SK-N-SH treated with all-trans-retinoic acid at 6 μM for 48 hours (cell line): ENCODE results near the gene VSIG1.

ENCODE experiments used
- ATAC-seq: fragments of 200-7000 bp; cut with Tn5 transposase; 3 replicates; pipeline ENCODE4 v1.9.1; 2020; ENCODE audit warnings: mild to moderate bottlenecking, moderate library complexity
- ARNTL ChIP-seq: fragments of 450-650 bp; formaldehyde crosslinking; IDR thresholded peaks from 2 replicates; pipeline ENCODE4 v1.5.0; 2020; ENCODE audit warnings: low read depth, mild to moderate bottlenecking, moderate library complexity, borderline replicate concordance
- BACH2 ChIP-seq: fragments of 250-450 bp; sonication (Bioruptor Pico); IDR thresholded peaks from 2 replicates; pipeline ENCODE4 v1.9.0; 2021; ENCODE audit warnings: mild to moderate bottlenecking, borderline replicate concordance
- ESRRG ChIP-seq: fragments of 250-450 bp; sonication (Bioruptor Pico); IDR thresholded peaks from 2 replicates; pipeline ENCODE4 v1.6.1; 2021; ENCODE audit warnings: mild to moderate bottlenecking
- GLIS3 ChIP-seq: fragments of 250-450 bp; sonication (Bioruptor Pico); IDR thresholded peaks from 2 replicates; pipeline ENCODE4 v1.5.0; 2020; ENCODE audit warnings: mild to moderate bottlenecking, moderate library complexity
- ISL1 ChIP-seq: fragments of 250-450 bp; sonication (Bioruptor Pico); IDR thresholded peaks from 2 replicates; pipeline ENCODE4 v2.1.2; 2022; ENCODE audit warnings: mild to moderate bottlenecking, moderate library complexity
- PATZ1 ChIP-seq: fragments of 250-450 bp; sonication (Bioruptor Pico); IDR thresholded peaks from 2 replicates; pipeline ENCODE4 v1.8.0; 2020; ENCODE audit warnings: mild to moderate bottlenecking, moderate library complexity, borderline replicate concordance
- PPARA ChIP-seq: fragments of 250-450 bp; sonication (Bioruptor Pico); IDR thresholded peaks from 2 replicates; pipeline ENCODE4 v1.5.0; 2020; ENCODE audit warnings: mild to moderate bottlenecking, borderline replicate concordance
- RARB ChIP-seq: fragments of 250-450 bp; sonication (Bioruptor Pico); IDR thresholded peaks from 2 replicates; pipeline ENCODE4 v1.8.0; 2021; ENCODE audit warnings: mild to moderate bottlenecking, moderate library complexity
- SNAI2 ChIP-seq: fragments of 250-450 bp; sonication (Bioruptor Pico); IDR thresholded peaks from 2 replicates; pipeline ENCODE4 v1.5.0; 2020; ENCODE audit warnings: mild to moderate bottlenecking, moderate library complexity
- TCF4 ChIP-seq: fragments of 250-450 bp; sonication (Bioruptor Pico); IDR thresholded peaks from 2 replicates; pipeline ENCODE4 v1.8.0; 2021; ENCODE audit warnings: mild to moderate bottlenecking, moderate library complexity, borderline replicate concordance
- TOX ChIP-seq: fragments of 250-450 bp; sonication (Bioruptor Pico); IDR thresholded peaks from 2 replicates; pipeline ENCODE4 v1.8.0; 2021; ENCODE audit warnings: mild to moderate bottlenecking, moderate library complexity, borderline replicate concordance
- TSHZ2 ChIP-seq: fragments of 250-450 bp; sonication (Bioruptor Pico); IDR thresholded peaks from 2 replicates; pipeline ENCODE4 v1.5.0; 2020; ENCODE audit warnings: mild to moderate bottlenecking, moderate library complexity
- ZC3H10 ChIP-seq: fragments of 250-450 bp; sonication (Bioruptor Pico); IDR thresholded peaks from 2 replicates; pipeline ENCODE4 v1.5.1; 2021; ENCODE audit warnings: mild to moderate bottlenecking, moderate library complexity
- ZFP3 ChIP-seq: fragments of 250-450 bp; sonication (Bioruptor Pico); IDR thresholded peaks from 2 replicates; pipeline ENCODE4 v1.5.0; 2020; ENCODE audit warnings: mild to moderate bottlenecking, moderate library complexity
- ZFP30 ChIP-seq: fragments of 450-650 bp; formaldehyde crosslinking; IDR thresholded peaks from 2 replicates; pipeline ENCODE4 v1.5.0; 2022; ENCODE audit warnings: mild to moderate bottlenecking, moderate library complexity
- ZNF565 ChIP-seq: fragments of 450-650 bp; formaldehyde crosslinking; conservative IDR thresholded peaks from 2 replicates; pipeline ENCODE4 v1.5.0; 2020; ENCODE audit warnings: low read depth, mild to moderate bottlenecking, moderate library complexity
- ZNF70 ChIP-seq: fragments of 450-650 bp; formaldehyde crosslinking; IDR thresholded peaks from 2 replicates; pipeline ENCODE4 v1.5.0; 2020; ENCODE audit warnings: mild to moderate bottlenecking, moderate library complexity
- ZNF8 ChIP-seq: fragments of 450-650 bp; formaldehyde crosslinking; IDR thresholded peaks from 2 replicates; pipeline ENCODE4 v1.5.0; 2020; ENCODE audit warnings: mild to moderate bottlenecking, moderate library complexity
- TF ChIP-seq, protein P1 (sequence below): fragments of 250-450 bp; sonication (Bioruptor Pico); IDR thresholded peaks from 2 replicates; pipeline ENCODE4 v1.8.0; 2021; ENCODE audit warnings: low read depth, mild to moderate bottlenecking, moderate library complexity, borderline replicate concordance
- TF ChIP-seq, protein P2 (sequence below): fragments of 250-450 bp; sonication (Bioruptor Pico); IDR thresholded peaks from 2 replicates; pipeline ENCODE4 v1.5.1; 2021; ENCODE audit warnings: mild to moderate bottlenecking, moderate library complexity
- TF ChIP-seq, protein P3 (sequence below): fragments of 250-450 bp; sonication (Bioruptor Pico); IDR thresholded peaks from 2 replicates; pipeline ENCODE4 v1.5.1; 2020; ENCODE audit warnings: low read depth, mild to moderate bottlenecking, moderate library complexity

Gene VSIG1

DNA sequence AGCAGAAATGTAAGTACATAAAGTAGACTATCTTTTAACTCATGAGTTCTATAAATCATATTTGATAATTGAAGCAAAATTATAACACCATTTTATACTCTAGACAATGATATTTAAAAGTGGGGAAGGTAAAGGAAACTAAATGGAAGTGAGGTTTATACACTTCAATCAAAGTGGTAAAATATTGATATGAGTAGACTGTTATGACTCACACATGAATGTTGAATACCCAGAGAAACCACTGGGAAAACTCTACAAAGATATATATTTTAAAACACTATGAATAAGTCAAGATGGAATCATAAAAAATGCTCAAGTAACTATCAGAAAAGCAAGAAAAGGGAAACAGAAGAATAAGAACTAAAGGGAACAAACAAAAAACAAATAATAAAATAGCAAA lies 8.4 kb downstream of the VSIG1 start:
- no peak for ATAC-seq
- TF ChIP-seq ZNF565 (CRISPR knock-in tag): no peak
- TF ChIP-seq ZFP3: no peak
- no peak for TF ChIP-seq ISL1 (CRISPR knock-in tag)
- TF ChIP-seq PATZ1: no peak
- TF ChIP-seq ZFP30: no peak
- no peak for TF ChIP-seq ZC3H10 (CRISPR knock-in tag)
- no peak for TF ChIP-seq ARNTL
- no peak for TF ChIP-seq BACH2 (CRISPR knock-in tag)
- no peak for TF ChIP-seq SNAI2 (CRISPR knock-in tag)
- TF ChIP-seq, protein P1, sequence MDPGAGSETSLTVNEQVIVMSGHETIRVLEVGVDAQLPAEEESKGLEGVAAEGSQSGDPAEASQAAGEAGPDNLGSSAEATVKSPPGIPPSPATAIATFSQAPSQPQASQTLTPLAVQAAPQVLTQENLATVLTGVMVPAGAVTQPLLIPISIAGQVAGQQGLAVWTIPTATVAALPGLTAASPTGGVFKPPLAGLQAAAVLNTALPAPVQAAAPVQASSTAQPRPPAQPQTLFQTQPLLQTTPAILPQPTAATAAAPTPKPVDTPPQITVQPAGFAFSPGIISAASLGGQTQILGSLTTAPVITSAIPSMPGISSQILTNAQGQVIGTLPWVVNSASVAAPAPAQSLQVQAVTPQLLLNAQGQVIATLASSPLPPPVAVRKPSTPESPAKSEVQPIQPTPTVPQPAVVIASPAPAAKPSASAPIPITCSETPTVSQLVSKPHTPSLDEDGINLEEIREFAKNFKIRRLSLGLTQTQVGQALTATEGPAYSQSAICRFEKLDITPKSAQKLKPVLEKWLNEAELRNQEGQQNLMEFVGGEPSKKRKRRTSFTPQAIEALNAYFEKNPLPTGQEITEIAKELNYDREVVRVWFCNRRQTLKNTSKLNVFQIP: no peak
- TF ChIP-seq RARB (CRISPR knock-in tag): no peak
- no peak for TF ChIP-seq ESRRG (CRISPR knock-in tag)
- no peak for TF ChIP-seq ZNF70 (CRISPR knock-in tag)
- no peak for TF ChIP-seq TOX (CRISPR knock-in tag)
- TF ChIP-seq, protein P2, sequence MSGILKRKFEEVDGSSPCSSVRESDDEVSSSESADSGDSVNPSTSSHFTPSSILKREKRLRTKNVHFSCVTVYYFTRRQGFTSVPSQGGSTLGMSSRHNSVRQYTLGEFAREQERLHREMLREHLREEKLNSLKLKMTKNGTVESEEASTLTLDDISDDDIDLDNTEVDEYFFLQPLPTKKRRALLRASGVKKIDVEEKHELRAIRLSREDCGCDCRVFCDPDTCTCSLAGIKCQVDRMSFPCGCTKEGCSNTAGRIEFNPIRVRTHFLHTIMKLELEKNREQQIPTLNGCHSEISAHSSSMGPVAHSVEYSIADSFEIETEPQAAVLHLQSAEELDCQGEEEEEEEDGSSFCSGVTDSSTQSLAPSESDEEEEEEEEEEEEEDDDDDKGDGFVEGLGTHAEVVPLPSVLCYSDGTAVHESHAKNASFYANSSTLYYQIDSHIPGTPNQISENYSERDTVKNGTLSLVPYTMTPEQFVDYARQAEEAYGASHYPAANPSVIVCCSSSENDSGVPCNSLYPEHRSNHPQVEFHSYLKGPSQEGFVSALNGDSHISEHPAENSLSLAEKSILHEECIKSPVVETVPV (CRISPR knock-in tag): no peak
- TF ChIP-seq, all 23 proteins: peak for 0

DNA sequence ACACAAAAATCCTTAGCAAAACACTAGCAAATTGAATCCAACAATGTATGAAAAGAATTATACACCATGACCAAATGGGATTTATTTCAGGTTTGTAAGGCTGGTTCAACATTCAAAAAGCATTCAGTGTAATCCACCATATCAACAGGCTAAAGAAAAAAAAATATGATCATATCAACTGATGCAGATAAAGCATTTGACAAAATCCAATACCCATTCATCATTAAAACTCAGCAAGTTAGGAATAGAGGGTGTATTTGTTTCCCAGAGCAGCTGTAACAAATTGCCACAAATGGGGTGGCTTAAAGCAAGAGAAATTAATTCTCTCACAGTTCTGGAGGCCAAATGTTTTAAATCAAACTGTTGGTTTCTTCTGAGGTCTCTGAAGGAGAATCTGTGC lies 10.7 kb downstream of the VSIG1 start:
- TF ChIP-seq BACH2 (CRISPR knock-in tag) (no peak), PATZ1 (no peak), ZFP3 (no peak), ZNF8 (CRISPR knock-in tag) (no peak), ZFP30 (no peak), ARNTL (no peak), GLIS3 (no peak), SNAI2 (CRISPR knock-in tag) (no peak), RARB (CRISPR knock-in tag) (no peak), TCF4 (CRISPR knock-in tag) (no peak), ZNF565 (CRISPR knock-in tag) (no peak), ZNF70 (CRISPR knock-in tag) (no peak), ZC3H10 (CRISPR knock-in tag) (no peak), PPARA (no peak), TSHZ2 (no peak)
- TF ChIP-seq, protein P3, sequence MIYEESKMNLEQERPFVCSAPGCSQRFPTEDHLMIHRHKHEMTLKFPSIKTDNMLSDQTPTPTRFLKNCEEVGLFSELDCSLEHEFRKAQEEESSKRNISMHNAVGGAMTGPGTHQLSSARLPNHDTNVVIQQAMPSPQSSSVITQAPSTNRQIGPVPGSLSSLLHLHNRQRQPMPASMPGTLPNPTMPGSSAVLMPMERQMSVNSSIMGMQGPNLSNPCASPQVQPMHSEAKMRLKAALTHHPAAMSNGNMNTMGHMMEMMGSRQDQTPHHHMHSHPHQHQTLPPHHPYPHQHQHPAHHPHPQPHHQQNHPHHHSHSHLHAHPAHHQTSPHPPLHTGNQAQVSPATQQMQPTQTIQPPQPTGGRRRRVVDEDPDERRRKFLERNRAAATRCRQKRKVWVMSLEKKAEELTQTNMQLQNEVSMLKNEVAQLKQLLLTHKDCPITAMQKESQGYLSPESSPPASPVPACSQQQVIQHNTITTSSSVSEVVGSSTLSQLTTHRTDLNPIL (CRISPR knock-in tag): no peak
- TF ChIP-seq, protein P2 (CRISPR knock-in tag): no peak
- TF ChIP-seq, protein P1: no peak
- no peak for ATAC-seq
